Trophoblast cell (in vitro differentiated cells and primary cell): Measurements from ENCODE around the gene RAB17.

Experiments
- DNase-seq, 2 donors: peaks; one replicate each; pipeline ENCODE4 v3.0.0-alpha.2; 2016
- H2AFZ ChIP-seq: 2 replicates; pipeline ENCODE4 v1.6.1; 2013; ENCODE audit warnings: low read length, moderate library complexity, mild to moderate bottlenecking; ENCODE audit not compliant: insufficient read depth, poor library complexity
- H2AK5ac ChIP-seq: 2 replicates; pipeline ENCODE4 v1.6.1; 2013; ENCODE audit warnings: mild to moderate bottlenecking, low read length
- H2BK120ac ChIP-seq: 2 replicates; pipeline ENCODE4 v1.6.1; 2013; ENCODE audit warnings: low read length, mild to moderate bottlenecking, moderate library complexity; ENCODE audit not compliant: insufficient read depth, poor library complexity
- H2BK12ac ChIP-seq: 2 replicates; pipeline ENCODE4 v1.6.1; 2013; ENCODE audit warnings: mild to moderate bottlenecking, low read length, moderate library complexity
- H2BK5ac ChIP-seq: 2 replicates; pipeline ENCODE4 v1.6.1; 2013; ENCODE audit warnings: low read length, low read depth, moderate library complexity, mild to moderate bottlenecking; ENCODE audit not compliant: poor library complexity
- H3K14ac ChIP-seq: 2 replicates; pipeline ENCODE4 v1.6.1; 2013; ENCODE audit warnings: mild to moderate bottlenecking, low read length
- H3K18ac ChIP-seq: 2 replicates; pipeline ENCODE4 v1.6.1; 2013; ENCODE audit warnings: mild to moderate bottlenecking, low read length
- H3K23ac ChIP-seq: 2 replicates; pipeline ENCODE4 v1.6.1; 2013; ENCODE audit warnings: low read length
- H3K27ac ChIP-seq: 2 replicates; pipeline ENCODE4 v1.5.1; 2013; ENCODE audit warnings: low read depth, mild to moderate bottlenecking, inconsistent platforms, low read length, moderate library complexity
- H3K27me3 ChIP-seq: 2 replicates; pipeline ENCODE4 v1.6.1; 2013; ENCODE audit warnings: inconsistent platforms, mild to moderate bottlenecking, low read length, moderate library complexity; ENCODE audit not compliant: insufficient read depth
- H3K36me3 ChIP-seq, 2 experiments: 1 replicate in 1 of 2; 2 replicates in 1 of 2; pipeline ENCODE4 v1.6.1; 2013; ENCODE audit warnings: low read length in 2 of 2, mild to moderate bottlenecking in 2 of 2, moderate library complexity in 1 of 2; ENCODE audit not compliant: insufficient read depth in 2 of 2, control insufficient read depth in 1 of 2
- H3K4ac ChIP-seq: 2 replicates; pipeline ENCODE4 v1.6.1; 2013; ENCODE audit warnings: low read depth, mild to moderate bottlenecking, low read length, moderate library complexity
- H3K4me1 ChIP-seq, 2 experiments: 1 replicate in 1 of 2; 2 replicates in 1 of 2; pipeline ENCODE4 v1.6.1; 2013; ENCODE audit warnings: low read length in 2 of 2, mild to moderate bottlenecking in 2 of 2, moderate library complexity in 1 of 2; ENCODE audit not compliant: insufficient read depth in 2 of 2, control insufficient read depth in 1 of 2
- H3K4me2 ChIP-seq: 2 replicates; pipeline ENCODE4 v1.6.1; 2013; ENCODE audit warnings: inconsistent platforms, mild to moderate bottlenecking, low read length, moderate library complexity
- H3K4me3 ChIP-seq: 2 replicates; pipeline ENCODE4 v1.5.1; 2013; ENCODE audit warnings: mild to moderate bottlenecking, low read depth, low read length, inconsistent platforms
- H3K79me1 ChIP-seq: one replicate; pipeline ENCODE4 v1.6.1; 2013; ENCODE audit warnings: low read length
- H3K79me2 ChIP-seq: 2 replicates; pipeline ENCODE4 v1.6.1; 2013; ENCODE audit warnings: low read length, mild to moderate bottlenecking; ENCODE audit not compliant: control insufficient read depth, insufficient read depth, poor library complexity
- H3K9ac ChIP-seq: 2 replicates; pipeline ENCODE4 v1.6.1; 2013; ENCODE audit warnings: mild to moderate bottlenecking, low read length
- H3K9me3 ChIP-seq: 2 replicates; pipeline ENCODE4 v1.6.1; 2013; ENCODE audit warnings: low read depth, mild to moderate bottlenecking, control low read depth, inconsistent platforms, low read length; ENCODE audit not compliant: insufficient read depth
- H4K12ac ChIP-seq: 2 replicates; pipeline ENCODE4 v1.6.1; 2013; ENCODE audit warnings: low read depth, mild to moderate bottlenecking, low read length, moderate library complexity
- H4K8ac ChIP-seq: 2 replicates; pipeline ENCODE4 v1.6.1; 2013; ENCODE audit warnings: low read depth, mild to moderate bottlenecking, low read length, moderate library complexity
- H4K91ac ChIP-seq: one replicate; pipeline ENCODE4 v1.6.1; 2013; ENCODE audit warnings: low read depth, mild to moderate bottlenecking, low read length, moderate library complexity
- WGBS: extraction: QIAGEN DNeasy Blood & Tissue Kit; methylation state at CpG from one replicate; pipeline ENCODE4 v1.1.7; 2013; ENCODE audit warnings: missing lambda C conversion rate; ENCODE audit not compliant: insufficient read length, insufficient coverage; ENCODE audit errors: extremely low coverage; 5-methylcytosine and 5-hydroxymethylcytosine counted together

The RAB17 gene

DNA sequence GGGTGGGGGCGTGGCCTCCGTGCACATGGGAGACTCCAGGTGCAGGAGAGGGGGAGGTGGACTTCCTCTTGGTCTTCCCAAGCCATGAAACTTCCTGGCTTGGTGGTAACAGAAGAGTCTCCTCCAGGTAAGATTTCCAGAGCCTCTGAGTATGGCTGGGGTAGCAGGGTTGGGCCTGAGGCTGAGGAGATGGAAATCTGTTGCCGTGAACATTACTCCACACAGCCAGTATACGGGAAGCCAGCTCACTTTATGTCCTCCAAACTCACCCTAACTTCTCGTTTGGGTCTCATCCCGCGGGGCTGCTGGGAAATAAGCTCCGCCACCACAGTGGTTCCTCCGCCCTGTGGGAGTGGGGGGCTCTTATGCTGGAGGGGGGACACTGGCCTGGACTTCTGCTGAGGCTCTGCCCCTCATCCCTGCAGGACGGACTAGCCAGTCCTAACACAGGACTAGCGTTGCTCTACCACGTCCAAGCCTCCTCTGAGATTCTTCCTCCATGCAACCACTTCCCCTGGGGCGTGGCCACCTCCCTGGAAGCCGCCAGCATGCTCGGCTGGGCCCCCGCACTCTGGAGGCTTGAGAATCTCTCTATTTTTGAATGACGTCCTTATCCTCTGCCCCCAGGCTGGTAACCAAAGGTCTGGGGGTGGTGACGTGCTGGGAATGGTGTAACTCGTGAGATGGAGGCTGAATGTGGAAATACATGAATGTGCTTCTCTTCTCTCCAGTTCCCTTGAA is 777 bp upstream of the RAB17 start:
- Histone ChIP-seq H2BK120ac (peak overlapping the region; percentile 60), H2AFZ (no peak overlapping the region), H3K4me2 (peak overlapping the region; percentile 57), H3K9ac (no peak overlapping the region), H4K8ac (peak overlapping the region; percentile 70), H4K91ac (peak overlapping the region; percentile 76), H3K4me3 (no peak overlapping the region), H4K12ac (peak overlapping the region; percentile 15), H3K4ac (no peak overlapping the region), H3K27me3 (no peaks in the 10 kb centered on the region), H3K4me1 (peaks cover 29 to 41% of the 10 kb centered on the region in 2 experiments), H3K23ac (no peak overlapping the region), H2AK5ac (peak overlapping the region; percentile 40), H3K79me2 (peaks cover 2% of the 10 kb centered on the region), H3K14ac (peak overlapping the region; percentile 38), H3K79me1 (peaks cover 17% of the 10 kb centered on the region), H3K18ac (peak overlapping the region; percentile 81), H2BK5ac (no peak overlapping the region), H3K27ac (peak overlapping the region; percentile 35), H3K36me3 (no peaks in the 10 kb centered on the region), H3K9me3 (peaks cover 3% of the 10 kb centered on the region), H2BK12ac (peak overlapping the region; percentile 82)
- WGBS, result no CpG with 5 or more reads among the region's 19 CpGs
- DNase-seq, result peak; percentile 98 to 99

DNA sequence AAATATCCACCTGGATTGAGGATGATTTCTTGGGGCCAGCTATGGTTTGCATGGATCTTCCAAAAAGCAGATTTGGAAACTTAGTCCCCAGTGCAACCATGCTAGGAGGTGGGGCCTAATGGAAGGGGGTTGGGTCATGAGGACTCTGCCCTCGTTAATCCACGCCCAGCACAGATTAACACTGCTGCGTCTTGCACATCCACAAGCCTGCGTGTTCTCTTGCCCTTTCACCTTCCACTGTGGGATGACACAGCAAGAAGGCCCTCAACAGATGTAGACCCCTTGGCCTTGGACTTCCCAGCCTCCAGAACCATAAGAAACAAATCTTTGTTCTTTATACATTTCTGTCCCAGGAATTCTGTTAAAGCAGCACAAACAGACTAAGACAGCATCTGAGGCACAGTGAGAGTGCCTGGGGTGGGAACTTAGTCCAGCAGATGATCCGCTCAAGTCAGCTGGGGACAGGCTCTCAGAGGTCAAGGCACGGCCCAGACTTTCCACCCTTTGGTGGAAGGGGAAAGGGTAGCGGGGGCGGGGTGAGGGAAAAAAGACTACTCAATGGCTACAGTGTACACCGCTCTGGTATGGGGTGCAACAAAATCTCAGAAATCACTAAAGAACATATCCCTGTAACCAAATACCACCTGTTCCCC is 2.4 kb downstream of the RAB17 start:
- DNase-seq, result no peak
- no peak overlapping the region for H2BK12ac ChIP-seq

DNA sequence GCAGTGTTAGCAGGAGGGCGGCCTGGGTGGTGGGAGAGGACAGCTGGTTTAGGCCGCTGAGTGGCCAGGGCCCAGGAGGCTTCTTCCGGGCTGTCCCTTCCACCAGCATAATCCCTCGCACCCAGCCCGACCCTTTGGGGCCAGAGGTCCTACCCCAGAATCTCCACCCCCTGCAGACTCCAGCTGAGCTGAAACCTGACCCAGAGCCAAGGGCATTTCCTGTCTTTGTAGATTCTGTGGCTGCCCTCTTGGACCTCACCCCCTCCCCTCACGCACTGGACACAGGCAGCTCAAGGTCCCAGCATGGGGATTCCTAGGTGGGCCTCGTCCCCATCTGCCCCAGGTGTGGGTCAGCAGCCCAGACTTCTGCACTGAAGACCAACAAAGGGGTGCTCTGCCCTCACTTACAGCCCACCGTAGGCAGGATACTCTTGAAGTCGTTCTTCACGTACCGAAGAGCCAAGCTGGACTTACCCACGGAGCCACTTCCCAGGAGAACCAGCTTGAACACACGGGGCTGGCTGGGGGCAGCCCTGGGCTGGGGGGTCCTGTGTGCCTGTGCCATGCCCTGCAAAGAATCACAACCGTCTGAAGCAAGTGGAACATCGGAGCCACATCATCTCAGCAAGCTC is 4.8 kb downstream of the RAB17 start:
- no peak overlapping the region for H3K4ac ChIP-seq
- H3K79me1 ChIP-seq, result peaks cover 2% of the 10 kb centered on the region
- H3K18ac ChIP-seq, result no peak overlapping the region
- no CpG with 5 or more reads among the region's 15 CpGs for WGBS
- no peak for DNase-seq
- H4K8ac ChIP-seq, result no peak overlapping the region
- H3K9ac ChIP-seq, result no peak overlapping the region
- no peak overlapping the region for H4K91ac ChIP-seq
- no peaks in the 10 kb centered on the region for H3K36me3 ChIP-seq
- H2BK12ac ChIP-seq, result no peak overlapping the region
- no peak overlapping the region for H4K12ac ChIP-seq
- H2AFZ ChIP-seq, result no peak overlapping the region
- no peak overlapping the region for H3K23ac ChIP-seq
- no peak overlapping the region for H2BK5ac ChIP-seq
- H3K4me1 ChIP-seq, result peaks cover 10 to 18% of the 10 kb centered on the region in 2 experiments
- peak overlapping the region; percentile 54 for H2AK5ac ChIP-seq
- no peaks in the 10 kb centered on the region for H3K27me3 ChIP-seq
- no peak overlapping the region for H3K14ac ChIP-seq
- no peak overlapping the region for H3K27ac ChIP-seq
- no peak overlapping the region for H3K4me2 ChIP-seq
- no peak overlapping the region for H3K4me3 ChIP-seq
- H3K79me2 ChIP-seq, result no peaks in the 10 kb centered on the region
- H2BK120ac ChIP-seq, result no peak overlapping the region
- peaks cover 3% of the 10 kb centered on the region for H3K9me3 ChIP-seq

More for the DNA sequence above, 2.4 kb downstream of the RAB17 start:
- no CpG with 5 or more reads among the region's 9 CpGs for WGBS
- Histone ChIP-seq H2AFZ (no peak overlapping the region), H3K36me3 (no peaks in the 10 kb centered on the region), H3K79me2 (peaks cover 2% of the 10 kb centered on the region), H3K23ac (no peak overlapping the region), H3K4me3 (no peak overlapping the region), H4K12ac (no peak overlapping the region), H3K27ac (no peak overlapping the region), H3K4me1 (peaks cover 14 to 28% of the 10 kb centered on the region in 2 experiments), H2BK120ac (no peak overlapping the region), H3K4ac (no peak overlapping the region), H3K79me1 (peaks cover 9% of the 10 kb centered on the region), H4K8ac (no peak overlapping the region), H3K9ac (no peak overlapping the region), H3K4me2 (no peak overlapping the region), H3K18ac (no peak overlapping the region), H3K9me3 (peaks cover 3% of the 10 kb centered on the region), H4K91ac (no peak overlapping the region), H3K14ac (no peak overlapping the region), H2AK5ac (no peak overlapping the region), H2BK5ac (no peak overlapping the region), H3K27me3 (no peaks in the 10 kb centered on the region)

GRCh38 chr2:237583385-237584295 is 6.9 kb downstream of the RAB17 start:
- no peak overlapping the region for H3K14ac ChIP-seq
- H3K23ac ChIP-seq, result no peak overlapping the region
- H4K91ac ChIP-seq, result no peak overlapping the region
- H3K4me3 ChIP-seq, result no peak overlapping the region
- H3K79me2 ChIP-seq, result no peaks in the 10 kb centered on the region
- H2BK5ac ChIP-seq, result no peak overlapping the region
- H3K27ac ChIP-seq, result no peak overlapping the region
- H3K36me3 ChIP-seq, result no peaks in the 10 kb centered on the region
- DNase-seq, result no peak
- no peak overlapping the region for H3K18ac ChIP-seq
- no peak overlapping the region for H4K12ac ChIP-seq
- no peak overlapping the region for H2AK5ac ChIP-seq
- no peak overlapping the region for H2BK120ac ChIP-seq
- peaks cover 6 to 14% of the 10 kb centered on the region in 2 experiments for H3K4me1 ChIP-seq
- no CpG with 5 or more reads among the region's 19 CpGs for WGBS
- no peaks in the 10 kb centered on the region for H3K79me1 ChIP-seq
- no peak overlapping the region for H4K8ac ChIP-seq
- no peak overlapping the region for H3K9ac ChIP-seq
- H2AFZ ChIP-seq, result no peak overlapping the region
- H3K27me3 ChIP-seq, result no peaks in the 10 kb centered on the region
- H3K9me3 ChIP-seq, result peaks cover 3% of the 10 kb centered on the region
- no peak overlapping the region for H2BK12ac ChIP-seq
- no peak overlapping the region for H3K4me2 ChIP-seq
- H3K4ac ChIP-seq, result no peak overlapping the region
